ENCODE measurements around the gene DPY30. TPM values are rescaled to one million over a fixed set of nuclear protein-coding genes. Genes with fewer than 3 reads are reported as not detected.
"Not testable (repeated sequence)": the region's sequence is repeated elsewhere in the genome, so short reads cannot be mapped to it uniquely, and the experiment has no call there.

The DPY30 gene
- total RNA-seq, 4 donors from 2014 or later: 53.4 to 88.1 (median 70.2) TPM

DNA sequence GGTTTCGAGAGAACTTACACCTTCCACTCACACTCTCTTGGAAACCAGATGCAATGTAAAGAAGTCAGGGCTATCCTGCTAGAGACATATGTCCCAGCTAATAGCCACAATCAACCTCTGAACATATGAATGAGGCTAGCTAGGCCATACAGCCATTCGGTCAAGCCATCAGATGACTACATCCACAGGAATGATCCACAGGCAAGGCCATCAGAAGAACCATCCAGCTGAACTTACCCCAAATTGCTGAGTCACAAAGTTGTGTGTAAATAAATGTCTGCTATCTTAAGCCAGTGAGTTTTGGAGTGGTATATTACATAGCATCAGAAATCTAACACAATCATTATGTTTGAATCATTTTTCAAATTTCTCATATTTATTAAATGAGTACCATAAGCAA lies 18.5 kb upstream of the DPY30 start:
- no peak overlapping the region for H3K4me3 ChIP-seq
- TF ChIP-seq, protein P1, sequence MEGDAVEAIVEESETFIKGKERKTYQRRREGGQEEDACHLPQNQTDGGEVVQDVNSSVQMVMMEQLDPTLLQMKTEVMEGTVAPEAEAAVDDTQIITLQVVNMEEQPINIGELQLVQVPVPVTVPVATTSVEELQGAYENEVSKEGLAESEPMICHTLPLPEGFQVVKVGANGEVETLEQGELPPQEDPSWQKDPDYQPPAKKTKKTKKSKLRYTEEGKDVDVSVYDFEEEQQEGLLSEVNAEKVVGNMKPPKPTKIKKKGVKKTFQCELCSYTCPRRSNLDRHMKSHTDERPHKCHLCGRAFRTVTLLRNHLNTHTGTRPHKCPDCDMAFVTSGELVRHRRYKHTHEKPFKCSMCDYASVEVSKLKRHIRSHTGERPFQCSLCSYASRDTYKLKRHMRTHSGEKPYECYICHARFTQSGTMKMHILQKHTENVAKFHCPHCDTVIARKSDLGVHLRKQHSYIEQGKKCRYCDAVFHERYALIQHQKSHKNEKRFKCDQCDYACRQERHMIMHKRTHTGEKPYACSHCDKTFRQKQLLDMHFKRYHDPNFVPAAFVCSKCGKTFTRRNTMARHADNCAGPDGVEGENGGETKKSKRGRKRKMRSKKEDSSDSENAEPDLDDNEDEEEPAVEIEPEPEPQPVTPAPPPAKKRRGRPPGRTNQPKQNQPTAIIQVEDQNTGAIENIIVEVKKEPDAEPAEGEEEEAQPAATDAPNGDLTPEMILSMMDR (IDR thresholded peaks at IDR 0.05): no peak
- TF ChIP-seq EP300 (IDR thresholded peaks at IDR 0.05) (no peak), POLR2A (IDR thresholded peaks at IDR 0.05) (no peak), POLR2AphosphoS5 (IDR thresholded peaks at IDR 0.05) (no peak)
- H3K9me3 ChIP-seq: no peaks in the 10 kb centered on the region
- H3K27me3 ChIP-seq: no peaks in the 10 kb centered on the region
- peaks cover 0 to 13% (median 3%) of the 10 kb centered on the region in 3 donors for H3K4me1 ChIP-seq
- WGBS, 2 donors (ENCODE audit: low coverage in 1 of 2): 83 to 94% methylated on average over 2 of the region's 2 CpGs
- no peak overlapping the region for H3K27ac ChIP-seq
- no peak for ATAC-seq
- H3K36me3 ChIP-seq: no peaks in the 10 kb centered on the region

DNA sequence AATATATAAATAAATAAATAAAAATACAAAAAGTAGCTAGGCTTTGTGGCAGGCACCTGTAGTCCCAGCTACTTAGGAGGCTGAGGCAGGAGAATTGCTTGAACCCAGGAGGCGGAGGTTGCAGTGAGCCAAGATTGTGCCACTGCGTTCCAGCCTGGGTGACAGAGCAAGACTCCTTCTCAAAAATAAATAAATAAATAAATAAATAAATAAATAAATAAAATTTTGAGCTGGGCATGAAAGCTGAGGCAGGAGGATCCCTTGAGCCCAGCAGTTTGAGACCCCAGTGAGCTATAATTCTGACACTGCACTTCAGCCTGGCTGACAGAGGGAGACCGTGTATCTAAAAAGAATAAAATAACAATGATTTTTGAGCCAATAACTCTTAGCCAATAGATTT lies 15.0 kb upstream of the DPY30 start:
- H3K4me3 ChIP-seq, H3K4me1 ChIP-seq, H3K27ac ChIP-seq, ATAC-seq, H3K36me3 ChIP-seq, H3K27me3 ChIP-seq, H3K9me3 ChIP-seq: not testable (repeated sequence)
- 46 to 66% methylated on average over 2 to 3 of the region's 3 CpGs for WGBS, 2 donors (ENCODE audit: low coverage in 1 of 2)

DNA sequence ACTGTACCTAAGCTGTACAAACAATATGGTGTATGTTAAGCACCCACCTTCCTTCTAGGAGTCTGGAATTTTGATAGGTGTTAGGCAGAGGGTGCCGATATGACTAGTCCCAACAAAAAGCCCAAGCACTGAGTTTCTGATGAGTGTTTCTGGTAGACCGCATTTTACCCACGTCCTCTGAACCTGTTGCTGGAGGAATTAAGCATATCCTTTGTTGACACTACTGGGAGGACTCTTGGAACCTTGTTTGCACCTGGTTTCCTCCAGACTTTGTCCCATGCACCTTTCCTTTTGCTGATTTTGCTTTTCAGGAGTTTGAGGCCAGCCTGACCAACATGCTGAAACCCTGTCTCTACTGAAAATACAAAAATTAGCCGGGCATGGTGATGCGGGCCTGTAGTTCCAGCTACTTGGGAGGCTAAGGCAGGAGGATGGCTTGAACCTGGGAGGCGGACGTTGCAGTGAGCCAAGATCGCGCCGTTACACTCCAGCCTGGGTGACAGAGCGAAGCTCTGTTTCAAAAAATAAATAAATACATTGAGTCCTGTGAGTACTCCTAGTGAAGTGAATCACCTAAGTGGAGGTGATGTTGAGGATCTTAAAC lies 12.3 kb upstream of the DPY30 start:
- 98 to 100% methylated on average over 2 to 6 of the region's 11 CpGs for WGBS, 2 donors (ENCODE audit: low coverage in 1 of 2)
- no peak for TF ChIP-seq POLR2A (IDR thresholded peaks at IDR 0.05)
- no peak for TF ChIP-seq POLR2AphosphoS5 (IDR thresholded peaks at IDR 0.05)
- TF ChIP-seq EP300 (IDR thresholded peaks at IDR 0.05): no peak
- TF ChIP-seq, protein P1 (IDR thresholded peaks at IDR 0.05): no peak
- H3K36me3 ChIP-seq: no peaks in the 10 kb centered on the region
- H3K4me1 ChIP-seq: no peaks in the 10 kb centered on the region
- ATAC-seq: no peak
- no peaks in the 10 kb centered on the region for H3K27me3 ChIP-seq
- H3K4me3 ChIP-seq: no peak overlapping the region
- no peak overlapping the region for H3K27ac ChIP-seq
- H3K9me3 ChIP-seq: no peaks in the 10 kb centered on the region

DNA sequence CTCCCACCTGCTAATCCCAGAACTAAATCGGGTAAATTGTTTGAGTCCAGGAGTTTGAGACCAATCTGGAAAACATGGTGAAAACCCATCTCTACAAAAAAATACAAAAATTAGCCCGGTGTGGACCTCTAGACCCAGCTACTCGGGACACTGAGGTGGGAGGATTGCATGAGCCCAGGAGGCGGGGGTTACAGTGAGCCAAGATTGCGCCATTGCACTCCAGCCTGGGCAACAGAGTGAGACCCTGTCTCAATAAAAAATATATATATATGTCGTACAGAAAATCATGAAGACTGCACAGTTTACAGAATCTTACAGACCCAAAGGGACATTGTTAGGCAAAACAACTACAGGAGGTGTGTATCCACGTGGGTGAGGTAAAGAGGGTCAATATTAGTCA lies 4.0 kb upstream of the DPY30 start:
- no peaks in the 10 kb centered on the region for H3K9me3 ChIP-seq
- H3K36me3 ChIP-seq: no peaks in the 10 kb centered on the region
- no peak overlapping the region for H3K4me3 ChIP-seq
- peaks cover 0 to 13% (median 0%) of the 10 kb centered on the region in 3 donors for H3K4me1 ChIP-seq
- ATAC-seq: no peak
- no peaks in the 10 kb centered on the region for H3K27me3 ChIP-seq
- TF ChIP-seq, protein P1 (IDR thresholded peaks at IDR 0.05): no peak
- TF ChIP-seq POLR2A (IDR thresholded peaks at IDR 0.05) (no peak), POLR2AphosphoS5 (IDR thresholded peaks at IDR 0.05) (no peak), EP300 (IDR thresholded peaks at IDR 0.05) (no peak)
- H3K27ac ChIP-seq: no peak overlapping the region
- WGBS, 2 donors (ENCODE audit: low coverage in 1 of 2): 70 to 79% methylated on average over 3 to 7 of the region's 7 CpGs

DNA sequence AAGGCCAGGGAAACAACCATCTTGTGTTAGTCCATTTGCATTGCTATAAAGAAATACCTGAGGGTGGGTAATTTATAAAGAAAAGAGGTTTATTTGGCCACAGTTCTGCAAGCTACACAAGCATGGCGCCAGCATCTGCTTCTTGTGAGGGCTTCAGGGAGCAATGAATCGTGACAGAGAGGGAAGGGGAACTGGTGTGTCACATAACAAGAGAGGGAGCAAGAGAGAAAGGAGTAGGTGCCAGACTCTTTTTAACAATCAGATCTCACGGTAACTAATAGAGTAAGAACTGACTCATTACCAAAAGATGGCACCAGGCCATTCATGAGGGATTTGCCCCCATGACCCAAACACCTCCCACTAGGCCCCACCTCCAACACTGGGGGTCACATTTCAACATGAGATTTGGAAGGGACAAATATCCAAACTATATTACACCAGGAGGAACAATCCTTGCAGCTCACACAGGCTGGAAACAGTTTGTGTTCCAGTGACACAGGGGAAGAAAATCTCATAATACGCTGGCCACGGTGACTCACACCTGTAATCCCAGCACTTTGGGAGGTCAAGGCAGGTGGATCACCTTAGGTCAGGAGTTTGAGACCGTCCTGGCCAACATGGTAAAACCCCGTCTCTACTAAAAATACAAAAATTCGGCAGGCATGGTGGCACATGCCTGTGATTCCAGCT lies 5.3 kb downstream of the DPY30 start:
- Histone ChIP-seq H3K36me3 (peaks cover 0 to 66% of the 10 kb centered on the region in 2 donors), H3K4me1 (peaks cover 0 to 28% (median 0%) of the 10 kb centered on the region in 3 donors)
- not testable (repeated sequence) for H3K27me3 ChIP-seq, H3K9me3 ChIP-seq, H3K27ac ChIP-seq, ATAC-seq, H3K4me3 ChIP-seq
- 69 to 70% methylated on average over 3 of the region's 8 CpGs for WGBS, 2 donors (ENCODE audit: low coverage in 1 of 2)

DNA sequence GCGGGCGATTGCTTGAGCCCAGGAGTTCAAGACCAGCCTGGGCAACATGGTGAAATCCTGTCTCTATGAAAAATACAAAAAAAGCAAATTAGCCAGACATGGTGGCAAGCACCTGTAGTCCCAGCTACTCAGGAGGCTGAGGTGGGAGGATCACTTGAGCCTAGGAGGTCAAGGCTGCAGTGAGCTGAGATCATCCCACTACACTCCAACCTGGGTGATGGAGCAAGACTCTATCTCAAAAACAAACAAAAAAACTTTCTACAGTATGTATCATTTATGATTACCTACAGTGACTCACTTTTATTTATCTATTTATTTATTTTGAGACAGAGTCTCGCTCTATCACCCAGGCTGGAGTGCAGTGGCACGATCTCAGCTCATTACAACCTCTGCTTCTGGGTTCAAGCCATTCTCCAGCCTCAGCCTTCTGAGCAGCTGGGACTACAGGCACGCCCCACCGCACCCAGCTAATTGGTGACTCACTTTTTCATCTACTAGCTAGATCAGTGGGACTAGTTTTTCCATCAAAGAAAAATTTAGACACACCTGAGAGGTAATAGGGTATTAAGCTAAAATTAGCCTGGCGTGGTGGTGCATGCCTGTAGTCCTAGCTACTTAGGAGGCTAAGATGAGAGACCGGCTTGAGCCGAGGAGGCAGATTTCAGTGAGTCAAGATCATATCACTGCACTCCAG lies 20.7 kb downstream of the DPY30 start:
- not testable (repeated sequence) for H3K4me1 ChIP-seq, H3K27ac ChIP-seq, H3K9me3 ChIP-seq, H3K27me3 ChIP-seq, H3K4me3 ChIP-seq, ATAC-seq
- H3K36me3 ChIP-seq: peaks cover 0 to 87% of the 10 kb centered on the region in 2 donors
- 91 to 98% methylated on average over 3 to 6 of the region's 9 CpGs for WGBS, 2 donors (ENCODE audit: low coverage in 1 of 2)
